GM06990 (cell line): ENCODE measurements around the gene SLC46A1.

Experiments used
- DNase-seq: peaks from one replicate; pipeline ENCODE4 v3.0.0-alpha.2; 2011; ENCODE audit not compliant: insufficient read length; ENCODE audit errors: extremely low read depth
- H3K27me3 ChIP-seq: replicated peaks from 2 replicates; pipeline ENCODE4 v1.6.0; 2011; ENCODE audit warnings: low read length; ENCODE audit not compliant: control insufficient read depth, insufficient read depth
- H3K36me3 ChIP-seq: 2 replicates; pipeline ENCODE4 v1.5.1; 2011; ENCODE audit warnings: low read length; ENCODE audit not compliant: control insufficient read depth, insufficient read depth
- H3K4me3 ChIP-seq: replicated peaks from 2 replicates; pipeline ENCODE4 v1.5.1; 2011; ENCODE audit warnings: low read depth, mild to moderate bottlenecking, control low read depth, low read length
- TF ChIP-seq, protein P1 (sequence below): IDR thresholded peaks from 2 replicates; pipeline ENCODE4 v1.5.1; 2011; ENCODE audit warnings: low read length, control low read depth, mild to moderate bottlenecking, inconsistent platforms; ENCODE audit not compliant: insufficient read depth, poor library complexity, severe bottlenecking

The SLC46A1 gene

DNA sequence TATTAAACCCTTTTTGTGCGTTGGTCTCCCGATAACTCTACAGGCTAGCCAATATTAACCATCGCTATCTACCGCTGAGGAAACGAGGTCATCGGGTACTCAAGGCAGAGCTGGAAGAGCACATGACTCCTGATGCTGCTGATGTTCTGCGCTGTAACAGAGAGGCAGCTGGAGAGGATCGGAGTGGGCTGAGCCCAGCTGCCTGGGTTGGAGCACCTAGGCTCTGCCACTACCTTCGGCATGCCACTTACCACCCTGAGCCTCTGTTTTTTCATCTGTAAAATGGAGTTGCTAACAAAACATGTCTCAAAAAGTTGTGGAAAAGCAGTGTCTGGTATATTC is 432 bp upstream of the SLC46A1 start:
- no peak for DNase-seq
- Histone ChIP-seq H3K4me3 (peak overlapping the region; percentile 78), H3K36me3 (no peaks in the 10 kb centered on the region), H3K27me3 (no peaks in the 10 kb centered on the region)
- TF ChIP-seq, protein P1, sequence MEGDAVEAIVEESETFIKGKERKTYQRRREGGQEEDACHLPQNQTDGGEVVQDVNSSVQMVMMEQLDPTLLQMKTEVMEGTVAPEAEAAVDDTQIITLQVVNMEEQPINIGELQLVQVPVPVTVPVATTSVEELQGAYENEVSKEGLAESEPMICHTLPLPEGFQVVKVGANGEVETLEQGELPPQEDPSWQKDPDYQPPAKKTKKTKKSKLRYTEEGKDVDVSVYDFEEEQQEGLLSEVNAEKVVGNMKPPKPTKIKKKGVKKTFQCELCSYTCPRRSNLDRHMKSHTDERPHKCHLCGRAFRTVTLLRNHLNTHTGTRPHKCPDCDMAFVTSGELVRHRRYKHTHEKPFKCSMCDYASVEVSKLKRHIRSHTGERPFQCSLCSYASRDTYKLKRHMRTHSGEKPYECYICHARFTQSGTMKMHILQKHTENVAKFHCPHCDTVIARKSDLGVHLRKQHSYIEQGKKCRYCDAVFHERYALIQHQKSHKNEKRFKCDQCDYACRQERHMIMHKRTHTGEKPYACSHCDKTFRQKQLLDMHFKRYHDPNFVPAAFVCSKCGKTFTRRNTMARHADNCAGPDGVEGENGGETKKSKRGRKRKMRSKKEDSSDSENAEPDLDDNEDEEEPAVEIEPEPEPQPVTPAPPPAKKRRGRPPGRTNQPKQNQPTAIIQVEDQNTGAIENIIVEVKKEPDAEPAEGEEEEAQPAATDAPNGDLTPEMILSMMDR, result no peak

DNA sequence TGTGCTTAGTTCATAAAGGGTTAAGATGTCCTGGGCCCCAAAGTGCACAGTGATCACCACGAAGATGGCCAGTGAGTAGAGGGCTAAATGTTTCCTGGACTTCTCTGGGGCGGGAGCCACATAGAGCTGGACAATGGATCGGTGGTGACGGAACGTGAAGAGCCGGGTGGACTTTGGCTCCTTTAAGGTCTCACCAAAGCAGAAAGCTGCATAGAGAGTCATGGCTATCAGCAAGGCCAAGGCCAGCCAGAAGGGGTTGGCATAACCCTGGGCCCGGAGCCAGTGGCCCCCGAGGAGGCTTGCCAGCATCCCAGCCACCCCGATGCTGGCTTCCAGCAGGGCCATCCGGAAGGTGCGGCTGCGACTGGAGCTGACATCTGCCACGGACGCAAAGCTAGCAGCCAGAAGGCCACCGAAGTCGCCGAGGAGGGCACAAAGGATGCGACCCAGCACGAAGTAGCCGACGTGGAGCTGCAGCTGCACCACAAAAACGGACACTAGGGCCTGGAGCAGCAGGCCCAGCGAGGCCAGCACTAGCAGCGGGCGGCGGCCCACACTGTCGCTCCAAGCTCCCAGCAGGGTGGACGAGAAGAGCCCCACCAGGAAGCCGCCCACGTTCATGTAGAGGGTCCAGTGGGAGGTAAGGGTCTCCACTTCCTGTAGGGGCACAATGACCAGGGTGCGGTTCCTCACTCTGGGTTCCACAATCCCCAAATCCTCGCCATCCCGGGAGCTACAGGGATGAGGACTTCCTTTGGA is 1.0 kb downstream of the SLC46A1 start:
- H3K36me3 ChIP-seq, result no peaks in the 10 kb centered on the region
- TF ChIP-seq, protein P1, result no peak
- no peak for DNase-seq
- H3K27me3 ChIP-seq, result no peaks in the 10 kb centered on the region
- peak overlapping the region; percentile 78 for H3K4me3 ChIP-seq

DNA sequence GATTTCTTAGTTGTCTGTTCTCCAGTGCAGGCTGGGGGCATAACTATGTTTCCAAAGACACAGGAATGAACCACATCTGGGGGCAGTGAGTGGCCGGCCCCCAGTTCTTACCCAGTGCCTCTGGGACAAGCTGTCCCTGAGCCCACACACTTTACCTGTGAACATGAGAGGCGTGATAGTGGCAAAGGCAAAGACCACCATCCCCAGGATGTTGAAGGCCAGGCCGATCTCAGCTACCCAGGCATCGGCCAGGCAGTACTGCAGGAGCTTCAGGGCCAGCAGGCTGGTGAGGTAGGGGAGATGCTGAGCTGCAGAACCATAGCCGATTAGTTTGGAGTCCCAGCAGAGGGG is 1.6 kb downstream of the SLC46A1 start:
- DNase-seq, result no peak
- Histone ChIP-seq H3K4me3 (no peak overlapping the region), H3K27me3 (no peaks in the 10 kb centered on the region), H3K36me3 (no peaks in the 10 kb centered on the region)
- TF ChIP-seq, protein P1, result no peak

DNA sequence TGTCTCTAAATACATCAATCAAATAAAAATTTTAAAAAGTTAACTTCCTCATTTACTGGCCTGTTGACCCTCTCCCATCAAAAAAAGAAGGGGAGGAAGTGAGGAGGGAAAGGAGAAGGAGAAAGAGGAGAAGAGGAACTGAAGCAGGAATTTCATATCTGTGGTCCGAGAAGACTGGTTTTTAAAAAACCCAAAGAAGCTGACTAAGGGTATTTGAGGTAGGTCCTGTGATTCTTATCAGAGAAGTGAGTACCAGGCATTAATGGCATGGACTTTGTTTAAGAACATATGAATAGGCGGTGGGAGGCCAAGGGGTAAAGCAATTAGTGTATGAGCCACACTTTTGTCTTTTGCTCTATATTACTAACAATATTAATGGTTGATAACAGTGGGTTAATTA is 2.0 kb downstream of the SLC46A1 start:
- TF ChIP-seq, protein P1, result no peak
- H3K36me3 ChIP-seq, result peaks cover 2% of the 10 kb centered on the region
- DNase-seq, result no peak

DNA sequence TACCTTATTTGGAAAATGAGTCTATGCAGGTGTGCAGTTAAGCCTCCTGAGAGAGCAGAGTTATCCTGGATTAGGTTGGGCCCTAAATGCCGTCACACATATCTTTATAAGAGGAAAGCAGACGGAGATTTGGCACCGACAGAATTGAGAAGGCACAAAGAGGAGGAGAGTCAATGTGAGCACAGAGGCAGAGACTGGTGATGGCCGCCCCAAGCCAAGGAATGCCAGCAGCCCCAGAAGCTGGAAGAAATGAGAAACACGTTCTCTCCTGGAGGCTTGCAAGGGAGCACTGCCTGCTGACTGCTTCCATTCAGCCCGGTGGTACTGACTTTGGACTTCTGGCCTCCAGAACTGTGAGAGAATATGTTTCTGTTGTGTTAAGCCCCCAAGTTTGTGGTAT is 3.2 kb downstream of the SLC46A1 start:
- peaks cover 9% of the 10 kb centered on the region for H3K36me3 ChIP-seq
- TF ChIP-seq, protein P1, result no peak
- no peak for DNase-seq
- no peaks in the 10 kb centered on the region for H3K27me3 ChIP-seq
- H3K4me3 ChIP-seq, result no peak overlapping the region

More for the DNA sequence above, 2.0 kb downstream of the SLC46A1 start:
- Histone ChIP-seq H3K27me3 (no peaks in the 10 kb centered on the region), H3K4me3 (no peak overlapping the region)

DNA sequence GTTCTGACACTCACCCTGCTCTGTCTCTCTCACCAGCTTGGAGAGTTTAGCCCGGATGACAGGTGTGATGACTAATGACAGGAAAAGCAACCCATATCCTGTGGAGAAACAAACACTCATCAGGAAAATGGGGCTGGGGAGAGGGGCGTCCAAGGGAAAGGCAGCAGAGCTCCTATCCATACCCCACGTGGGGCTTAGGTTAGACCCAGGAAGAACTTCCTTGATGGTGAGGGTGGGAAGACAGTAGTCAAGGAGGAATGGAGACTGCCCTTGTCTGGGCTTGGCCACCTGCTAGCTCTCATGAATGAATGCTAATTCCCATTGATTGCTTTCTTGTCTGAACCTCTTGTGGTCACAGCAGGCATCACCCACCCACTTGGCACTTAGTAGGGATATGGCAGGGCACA is 3.8 kb downstream of the SLC46A1 start:
- Histone ChIP-seq H3K27me3 (no peaks in the 10 kb centered on the region), H3K4me3 (no peak overlapping the region), H3K36me3 (peaks cover 10% of the 10 kb centered on the region)
- no peak for DNase-seq
- TF ChIP-seq, protein P1, result no peak
